HEK293 (cell line): ENCODE measurements around the gene KIRREL1.

Source experiments
- HOXA7 ChIP-seq: sonication (generic); formaldehyde crosslinking; IDR thresholded peaks from 2 replicates; pipeline ENCODE4 v1.8.1; 2022; ENCODE audit warnings: missing genetic modification reagents, borderline replicate concordance
- KLF16 ChIP-seq: fragments of 450-650 bp; formaldehyde crosslinking; IDR thresholded peaks from 2 replicates; pipeline ENCODE4 v1.5.1; 2017; ENCODE audit warnings: missing biosample characterization, missing genetic modification characterization
- SP3 ChIP-seq: fragments of 450-650 bp; formaldehyde crosslinking; IDR thresholded peaks from 2 replicates; pipeline ENCODE4 v1.5.1; 2016; ENCODE audit warnings: missing biosample characterization, missing genetic modification characterization
- YY1 ChIP-seq: fragments of 450-650 bp; formaldehyde crosslinking; IDR thresholded peaks from 2 replicates; pipeline ENCODE4 v1.5.1; 2018; ENCODE audit warnings: missing biosample characterization, missing genetic modification characterization
- ZNF23 ChIP-seq: fragments of 450-650 bp; formaldehyde crosslinking; IDR thresholded peaks from 2 replicates; pipeline ENCODE4 v1.5.1; 2016; ENCODE audit warnings: missing biosample characterization, missing genetic modification characterization, borderline replicate concordance
- ZNF335 ChIP-seq: fragments of 450-650 bp; formaldehyde crosslinking; conservative IDR thresholded peaks from 2 replicates; pipeline ENCODE4 v1.5.1; 2016; ENCODE audit warnings: missing biosample characterization, missing genetic modification characterization
- ZNF37A ChIP-seq: fragments of 450-650 bp; IDR thresholded peaks from 2 replicates; pipeline ENCODE4 v1.5.1; 2018; ENCODE audit warnings: missing biosample characterization, missing genetic modification characterization
- ZSCAN16 ChIP-seq: fragments of 450-650 bp; formaldehyde crosslinking; IDR thresholded peaks from 2 replicates; pipeline ENCODE4 v1.5.1; 2016; ENCODE audit warnings: missing biosample characterization, missing genetic modification characterization
- TF ChIP-seq, protein P1 (sequence below): fragments of 450-650 bp; formaldehyde crosslinking; IDR thresholded peaks from 2 replicates; pipeline ENCODE4 v1.5.1; 2016; ENCODE audit warnings: missing biosample characterization, missing genetic modification characterization
- TF ChIP-seq, protein P2 (sequence below): fragments of 450-650 bp; formaldehyde crosslinking; conservative IDR thresholded peaks from 2 replicates; pipeline ENCODE4 v1.5.1; 2016; ENCODE audit warnings: low read depth, missing biosample characterization, missing genetic modification characterization
- TF ChIP-seq, protein P3 (sequence below): fragments of 450-650 bp; formaldehyde crosslinking; IDR thresholded peaks from 2 replicates; pipeline ENCODE4 v1.5.1; 2016; ENCODE audit warnings: missing biosample characterization, missing genetic modification characterization

DNA sequence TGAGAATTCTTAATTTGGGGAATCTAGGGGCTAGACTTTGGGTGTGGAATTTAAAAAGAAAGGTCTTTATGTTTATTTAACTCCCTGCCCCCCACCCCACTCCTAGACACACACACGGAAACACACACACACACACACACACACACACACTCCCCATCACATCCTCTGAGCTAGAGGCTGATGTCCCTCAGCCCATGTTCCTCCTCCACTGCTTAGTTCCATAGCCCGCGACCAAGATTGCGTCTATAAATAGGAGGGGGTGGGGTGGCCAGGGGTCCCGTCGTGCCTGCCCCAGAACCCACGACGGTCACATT lies 655 bp upstream of the KIRREL1 start:
- no peak for TF ChIP-seq ZNF37A
- TF ChIP-seq KLF16 (tag by site-specific recombination) = no peak
- TF ChIP-seq ZNF23 (tag by site-specific recombination) = no peak
- TF ChIP-seq, protein P1, sequence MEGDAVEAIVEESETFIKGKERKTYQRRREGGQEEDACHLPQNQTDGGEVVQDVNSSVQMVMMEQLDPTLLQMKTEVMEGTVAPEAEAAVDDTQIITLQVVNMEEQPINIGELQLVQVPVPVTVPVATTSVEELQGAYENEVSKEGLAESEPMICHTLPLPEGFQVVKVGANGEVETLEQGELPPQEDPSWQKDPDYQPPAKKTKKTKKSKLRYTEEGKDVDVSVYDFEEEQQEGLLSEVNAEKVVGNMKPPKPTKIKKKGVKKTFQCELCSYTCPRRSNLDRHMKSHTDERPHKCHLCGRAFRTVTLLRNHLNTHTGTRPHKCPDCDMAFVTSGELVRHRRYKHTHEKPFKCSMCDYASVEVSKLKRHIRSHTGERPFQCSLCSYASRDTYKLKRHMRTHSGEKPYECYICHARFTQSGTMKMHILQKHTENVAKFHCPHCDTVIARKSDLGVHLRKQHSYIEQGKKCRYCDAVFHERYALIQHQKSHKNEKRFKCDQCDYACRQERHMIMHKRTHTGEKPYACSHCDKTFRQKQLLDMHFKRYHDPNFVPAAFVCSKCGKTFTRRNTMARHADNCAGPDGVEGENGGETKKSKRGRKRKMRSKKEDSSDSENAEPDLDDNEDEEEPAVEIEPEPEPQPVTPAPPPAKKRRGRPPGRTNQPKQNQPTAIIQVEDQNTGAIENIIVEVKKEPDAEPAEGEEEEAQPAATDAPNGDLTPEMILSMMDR (tag by site-specific recombination) = no peak
- TF ChIP-seq ZNF335 (tag by site-specific recombination) = no peak
- TF ChIP-seq, protein P2, sequence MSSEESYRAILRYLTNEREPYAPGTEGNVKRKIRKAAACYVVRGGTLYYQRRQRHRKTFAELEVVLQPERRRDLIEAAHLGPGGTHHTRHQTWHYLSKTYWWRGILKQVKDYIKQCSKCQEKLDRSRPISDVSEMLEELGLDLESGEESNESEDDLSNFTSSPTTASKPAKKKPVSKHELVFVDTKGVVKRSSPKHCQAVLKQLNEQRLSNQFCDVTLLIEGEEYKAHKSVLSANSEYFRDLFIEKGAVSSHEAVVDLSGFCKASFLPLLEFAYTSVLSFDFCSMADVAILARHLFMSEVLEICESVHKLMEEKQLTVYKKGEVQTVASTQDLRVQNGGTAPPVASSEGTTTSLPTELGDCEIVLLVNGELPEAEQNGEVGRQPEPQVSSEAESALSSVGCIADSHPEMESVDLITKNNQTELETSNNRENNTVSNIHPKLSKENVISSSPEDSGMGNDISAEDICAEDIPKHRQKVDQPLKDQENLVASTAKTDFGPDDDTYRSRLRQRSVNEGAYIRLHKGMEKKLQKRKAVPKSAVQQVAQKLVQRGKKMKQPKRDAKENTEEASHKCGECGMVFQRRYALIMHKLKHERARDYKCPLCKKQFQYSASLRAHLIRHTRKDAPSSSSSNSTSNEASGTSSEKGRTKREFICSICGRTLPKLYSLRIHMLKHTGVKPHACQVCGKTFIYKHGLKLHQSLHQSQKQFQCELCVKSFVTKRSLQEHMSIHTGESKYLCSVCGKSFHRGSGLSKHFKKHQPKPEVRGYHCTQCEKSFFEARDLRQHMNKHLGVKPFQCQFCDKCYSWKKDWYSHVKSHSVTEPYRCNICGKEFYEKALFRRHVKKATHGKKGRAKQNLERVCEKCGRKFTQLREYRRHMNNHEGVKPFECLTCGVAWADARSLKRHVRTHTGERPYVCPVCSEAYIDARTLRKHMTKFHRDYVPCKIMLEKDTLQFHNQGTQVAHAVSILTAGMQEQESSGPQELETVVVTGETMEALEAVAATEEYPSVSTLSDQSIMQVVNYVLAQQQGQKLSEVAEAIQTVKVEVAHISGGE = no peak
- TF ChIP-seq, protein P3, sequence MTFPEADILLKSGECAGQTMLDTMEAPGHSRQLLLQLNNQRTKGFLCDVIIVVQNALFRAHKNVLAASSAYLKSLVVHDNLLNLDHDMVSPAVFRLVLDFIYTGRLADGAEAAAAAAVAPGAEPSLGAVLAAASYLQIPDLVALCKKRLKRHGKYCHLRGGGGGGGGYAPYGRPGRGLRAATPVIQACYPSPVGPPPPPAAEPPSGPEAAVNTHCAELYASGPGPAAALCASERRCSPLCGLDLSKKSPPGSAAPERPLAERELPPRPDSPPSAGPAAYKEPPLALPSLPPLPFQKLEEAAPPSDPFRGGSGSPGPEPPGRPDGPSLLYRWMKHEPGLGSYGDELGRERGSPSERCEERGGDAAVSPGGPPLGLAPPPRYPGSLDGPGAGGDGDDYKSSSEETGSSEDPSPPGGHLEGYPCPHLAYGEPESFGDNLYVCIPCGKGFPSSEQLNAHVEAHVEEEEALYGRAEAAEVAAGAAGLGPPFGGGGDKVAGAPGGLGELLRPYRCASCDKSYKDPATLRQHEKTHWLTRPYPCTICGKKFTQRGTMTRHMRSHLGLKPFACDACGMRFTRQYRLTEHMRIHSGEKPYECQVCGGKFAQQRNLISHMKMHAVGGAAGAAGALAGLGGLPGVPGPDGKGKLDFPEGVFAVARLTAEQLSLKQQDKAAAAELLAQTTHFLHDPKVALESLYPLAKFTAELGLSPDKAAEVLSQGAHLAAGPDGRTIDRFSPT (tag by site-specific recombination) = no peak; the same call in 1 of the 2 replicates
- TF ChIP-seq HOXA7 (CRISPR knock-in tag) = no peak
- TF ChIP-seq ZSCAN16 (tag by site-specific recombination) = no peak
- TF ChIP-seq YY1 (tag by site-specific recombination) = no peak
- no peak for TF ChIP-seq SP3 (tag by site-specific recombination)
